ENCODE measurements around the gene OSBPL6.

- TF ChIP-seq CTCF (IDR thresholded peaks at IDR 0.05) (no peak), SIN3A (IDR thresholded peaks at IDR 0.05; ENCODE audit: borderline replicate concordance, insufficient read depth, low read depth, low read length) (no peak), TCF7L2 (IDR thresholded peaks at IDR 0.05; ENCODE audit: low read depth, low read length) (no peak), POLR2AphosphoS5 (IDR thresholded peaks at IDR 0.05; ENCODE audit: low read depth, low read length) (no peak)
Measured at GRCh38 chr2:178395941-178396570, 201.7 kb downstream of the OSBPL6 start.

Measured in Panc1 (cell line).